NCI-H2196 (cell line): ENCODE data around the gene RAB25.
A peak's percentile ranks its signal among the peaks of the same experiment; 100 is the strongest.
"Not testable (repeated sequence)": the region's sequence is repeated elsewhere in the genome, so short reads cannot be mapped to it uniquely, and the experiment has no call there.

Experiments used
- DNase-seq: peaks from one replicate; lab custom pipeline; 2025; ENCODE audit not compliant: unreplicated experiment; lab: John Stamatoyannopoulos, UW

Gene RAB25

DNA sequence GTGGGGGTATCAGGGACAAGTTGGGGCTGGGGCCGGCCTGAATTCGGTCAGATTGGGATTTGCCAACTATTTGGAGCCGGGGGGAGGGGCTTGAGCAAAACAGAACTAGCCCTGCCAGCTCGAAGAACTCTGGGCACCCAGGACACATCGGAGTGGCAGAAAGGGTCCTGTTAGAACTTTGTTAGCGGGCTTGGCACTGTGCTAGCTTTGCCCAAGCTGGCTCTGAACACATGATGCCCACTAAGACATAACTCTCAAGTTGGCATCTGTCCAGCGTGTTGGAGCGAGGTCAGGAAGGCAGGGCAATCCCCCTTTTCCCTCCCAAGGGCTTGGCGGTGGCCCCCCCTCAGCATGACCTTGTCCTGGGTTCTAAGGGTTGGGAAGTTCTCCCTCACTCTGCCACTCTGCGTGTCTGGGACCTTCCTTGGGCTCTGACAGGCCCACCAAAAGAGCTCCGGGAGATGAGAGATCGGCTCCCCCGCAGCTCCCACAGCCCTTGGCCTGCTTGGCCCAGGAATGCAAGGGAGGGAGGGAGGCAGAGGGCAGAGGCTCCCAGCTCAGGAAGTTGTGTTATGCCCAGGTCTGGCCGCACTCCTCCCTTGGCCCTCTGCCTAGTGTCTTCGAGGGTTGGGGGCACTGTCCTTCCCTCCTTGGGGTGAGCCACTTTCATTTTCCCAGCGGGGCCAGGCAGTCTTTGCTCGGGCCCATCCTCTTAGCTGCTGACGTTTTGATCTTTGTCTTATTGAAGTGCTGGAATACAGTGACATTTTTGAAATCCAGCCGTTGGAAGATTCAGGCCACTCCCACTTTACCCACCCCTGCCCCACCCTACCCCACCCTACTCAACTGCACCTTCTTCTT is 54.8 kb downstream of the RAB25 start:
- DNase-seq: peak; percentile 45

DNA sequence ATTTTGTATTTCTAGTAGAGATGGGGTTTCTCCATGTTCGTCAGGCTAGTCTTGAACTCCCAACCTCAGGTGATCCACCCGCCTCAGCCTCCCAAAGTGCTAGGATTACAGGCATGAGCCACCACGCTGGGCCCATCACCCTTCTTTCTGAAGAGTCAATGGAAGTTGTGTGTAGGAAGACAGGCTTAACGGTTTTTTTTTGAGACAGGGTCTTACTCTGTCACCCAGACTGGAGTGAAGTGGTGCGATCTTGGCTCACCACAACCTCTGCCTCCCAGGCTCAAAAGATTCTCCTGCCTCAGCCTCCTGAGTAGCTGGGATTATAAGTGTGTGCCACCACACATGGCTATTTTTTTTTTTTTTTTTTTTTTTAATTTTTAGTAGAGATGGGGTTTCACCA is 55.8 kb downstream of the RAB25 start:
- not testable (repeated sequence) for DNase-seq

DNA sequence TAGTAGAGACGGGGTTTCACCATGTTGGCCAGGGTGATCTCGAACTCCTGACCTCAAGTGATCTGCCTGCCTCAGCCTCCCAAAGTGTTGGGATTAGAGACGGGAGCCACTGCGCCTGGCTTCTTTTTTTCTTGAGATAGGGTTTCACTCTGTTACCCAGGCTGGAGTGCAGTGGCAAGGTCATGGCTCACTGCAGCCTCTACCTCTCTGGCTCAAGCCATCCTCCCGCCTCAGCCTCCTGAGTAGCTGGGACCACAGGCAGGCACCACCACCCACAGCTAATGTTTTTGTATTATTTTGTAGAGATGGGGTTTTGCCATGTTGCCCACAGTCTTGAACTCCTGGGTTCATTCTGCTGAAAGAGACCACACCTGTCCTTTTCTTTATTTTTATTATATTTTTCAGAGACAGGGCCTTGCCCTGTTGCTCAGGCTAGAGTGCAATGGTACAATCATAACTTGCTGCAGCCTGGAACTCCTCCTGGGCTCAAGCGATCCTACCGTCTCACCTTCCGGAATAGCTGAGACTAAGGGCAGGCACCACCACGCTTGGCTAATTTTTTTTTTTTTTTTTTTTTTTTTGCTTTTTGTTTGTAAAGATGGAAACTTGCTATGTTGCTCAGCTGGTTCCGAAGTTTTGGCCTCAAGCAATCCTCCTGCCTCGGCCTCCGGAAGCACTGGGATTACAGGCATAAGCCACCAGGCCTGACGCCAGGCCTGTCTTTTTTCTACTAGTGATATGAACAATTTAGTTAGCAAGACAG is 56.6 kb downstream of the RAB25 start:
- no peak for DNase-seq

DNA sequence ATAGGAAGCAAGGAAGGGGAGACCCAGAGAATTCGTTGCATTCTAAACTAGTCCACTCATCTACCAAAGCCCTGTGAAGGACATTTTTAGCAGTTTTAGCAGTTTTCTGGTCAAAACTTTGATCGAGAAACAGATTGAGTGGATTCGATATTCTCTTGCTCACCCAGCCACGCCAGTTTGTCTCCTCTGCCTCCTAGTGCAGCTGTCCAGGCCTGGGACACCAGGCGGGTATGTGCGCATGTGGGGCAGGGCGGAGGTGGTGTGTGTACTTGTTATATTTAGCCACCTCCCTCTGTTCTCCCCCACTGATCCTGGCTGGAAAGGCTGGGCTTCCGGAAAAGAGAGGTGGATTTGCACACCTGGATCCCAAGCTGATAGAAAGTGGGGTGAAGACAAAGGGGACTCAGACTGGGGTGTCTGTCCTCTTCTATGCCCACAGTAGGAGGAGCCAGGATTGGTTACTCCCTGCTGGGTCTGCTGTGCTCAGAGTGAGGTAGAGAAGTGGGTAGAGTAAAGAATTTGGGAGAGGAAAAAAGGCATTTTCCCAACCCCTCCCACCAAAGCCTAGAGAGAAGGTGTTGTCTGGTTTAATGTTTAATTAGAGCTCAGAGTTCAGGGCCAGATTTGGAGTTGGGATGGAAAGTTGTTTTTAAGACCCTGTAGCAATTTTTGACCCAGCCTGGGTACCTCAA is 57.4 kb downstream of the RAB25 start:
- no peak for DNase-seq

DNA sequence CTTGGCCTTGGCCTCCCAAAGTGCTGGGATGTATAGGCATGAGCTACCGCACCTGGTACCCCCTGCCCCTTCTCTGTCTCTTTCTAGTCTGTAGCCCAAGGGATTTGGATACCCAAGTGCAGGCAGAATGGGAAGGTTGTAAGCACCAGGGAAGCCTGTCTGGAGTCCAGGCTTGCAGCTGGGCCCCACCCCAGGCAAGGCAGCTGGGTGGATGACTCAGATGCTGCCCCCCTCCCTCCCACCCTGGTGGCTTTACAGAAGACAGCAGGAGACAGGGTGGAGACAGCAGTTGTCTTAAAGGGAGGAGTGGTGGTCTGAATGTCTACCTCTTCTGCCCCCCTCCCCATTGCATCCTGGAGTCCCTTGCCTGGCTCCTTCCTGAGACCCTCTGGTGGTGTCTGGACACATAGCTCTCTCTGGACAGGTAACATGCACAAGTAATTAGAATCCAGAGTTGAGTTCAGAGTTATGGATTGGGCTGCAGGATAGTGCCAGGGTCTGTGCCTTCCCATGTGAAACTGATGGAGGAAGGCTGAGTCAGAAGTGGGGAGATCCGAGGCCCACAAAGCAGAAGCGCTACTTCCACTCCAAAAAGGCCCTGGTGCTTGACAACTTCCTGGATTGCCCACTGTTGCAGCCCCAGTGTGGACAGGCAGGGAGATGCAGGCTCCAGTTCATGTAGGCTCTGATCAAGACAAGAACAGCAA is 58.7 kb downstream of the RAB25 start:
- no peak for DNase-seq
